WTC11 (cell line): Measurements from ENCODE around the gene RASAL2. TPM values are rescaled to one million over a fixed set of nuclear protein-coding genes. Genes with fewer than 3 reads are reported as not detected.

Experiments used
- ATAC-seq: fragments of 200-7000 bp; cut with Tn5 transposase; 2 replicates; pipeline ENCODE4 v1.10.0; 2021; ENCODE audit warnings: mild to moderate bottlenecking, moderate library complexity
- CTCF ChIA-PET: fragments of 300-600 bp; sonication (Branson Sonifier 250); formaldehyde crosslinking; loops from one replicate; lab custom pipeline; 2021; ENCODE audit warnings: antibody characterized with exemption; lab: Charles Lee
- POLR2A ChIA-PET: fragments of 350-600 bp; sonication (Branson Sonifier 250); formaldehyde crosslinking; loops from one replicate; lab custom pipeline; 2021; ENCODE audit warnings: antibody characterized with exemption; lab: Charles Lee
- DNase-seq: peaks from one replicate; pipeline ENCODE4 v3.0.0; 2021; ENCODE audit warnings: low spot score
- H3K27ac Mint-ChIP-seq: 2 replicates; pipeline ENCODE4 v1.8.0; 2021; ENCODE audit warnings: mixed read lengths
- H3K27me3 Mint-ChIP-seq: 2 replicates; pipeline ENCODE4 v1.8.0; 2021; ENCODE audit warnings: low read depth, mild to moderate bottlenecking, moderate library complexity, mixed read lengths
- H3K36me3 Mint-ChIP-seq: 2 replicates; pipeline ENCODE4 v1.8.0; 2021; ENCODE audit warnings: mixed read lengths
- H3K4me1 Mint-ChIP-seq: 2 replicates; pipeline ENCODE4 v1.8.0; 2022; ENCODE audit warnings: mixed read lengths
- H3K4me3 Mint-ChIP-seq: 2 replicates; pipeline ENCODE4 v1.8.0; 2021; ENCODE audit warnings: mild to moderate bottlenecking, moderate library complexity, mixed read lengths
- H3K9me3 Mint-ChIP-seq: 2 replicates; pipeline ENCODE4 v1.8.0; 2021; ENCODE audit warnings: mixed read lengths
- ATF2 ChIP-seq: sonication (generic); formaldehyde crosslinking; IDR thresholded peaks from 2 replicates; pipeline ENCODE4 v1.8.1; 2022; ENCODE audit warnings: low read depth, missing genetic modification reagents, borderline replicate concordance
- CBFB ChIP-seq: sonication (generic); formaldehyde crosslinking; IDR thresholded peaks from 2 replicates; pipeline ENCODE4 v1.8.1; 2022; ENCODE audit warnings: mild to moderate bottlenecking, low read depth, missing genetic modification reagents
- CDX4 ChIP-seq: fragments of 250-450 bp; sonication (Bioruptor Pico); IDR thresholded peaks from 2 replicates; pipeline ENCODE4 v1.9.0; 2021; ENCODE audit warnings: moderate library complexity, mild to moderate bottlenecking, inconsistent platforms, borderline replicate concordance
- CREB1 ChIP-seq: sonication (generic); formaldehyde crosslinking; IDR thresholded peaks from 2 replicates; pipeline ENCODE4 v1.8.0; 2023; ENCODE audit warnings: mild to moderate bottlenecking, missing genetic modification reagents
- E2F1 ChIP-seq: sonication (generic); formaldehyde crosslinking; IDR thresholded peaks from 2 replicates; pipeline ENCODE4 v1.8.0; 2022; ENCODE audit warnings: mild to moderate bottlenecking, missing genetic modification reagents
- EMX1 ChIP-seq: fragments of 250-450 bp; sonication (Bioruptor Pico); IDR thresholded peaks from 2 replicates; pipeline ENCODE4 v1.8.0; 2021; ENCODE audit warnings: mild to moderate bottlenecking
- ESRRA ChIP-seq: sonication (generic); formaldehyde crosslinking; IDR thresholded peaks from 2 replicates; pipeline ENCODE4 v1.8.1; 2022; ENCODE audit warnings: mild to moderate bottlenecking, missing genetic modification reagents, borderline replicate concordance
- FOXP4 ChIP-seq: sonication (generic); formaldehyde crosslinking; IDR thresholded peaks from 2 replicates; pipeline ENCODE4 v1.8.0; 2022; ENCODE audit warnings: mild to moderate bottlenecking, missing genetic modification reagents
- HMGA2 ChIP-seq: fragments of 250-450 bp; sonication (Bioruptor Pico); IDR thresholded peaks from 2 replicates; pipeline ENCODE4 v1.4.0; 2021; ENCODE audit warnings: mild to moderate bottlenecking, moderate library complexity
- OVOL2 ChIP-seq: fragments of 250-450 bp; sonication (Bioruptor Pico); IDR thresholded peaks from 2 replicates; pipeline ENCODE4 v1.9.0; 2021; ENCODE audit warnings: mild to moderate bottlenecking, borderline replicate concordance
- RORB ChIP-seq: fragments of 250-450 bp; sonication (Bioruptor Pico); IDR thresholded peaks from 2 replicates; pipeline ENCODE4 v1.9.0; 2021; ENCODE audit warnings: mild to moderate bottlenecking
- SMAD3 ChIP-seq: sonication (generic); formaldehyde crosslinking; IDR thresholded peaks from 2 replicates; pipeline ENCODE4 v1.8.0; 2022; ENCODE audit warnings: missing genetic modification reagents, mild to moderate bottlenecking, borderline replicate concordance
- STAT6 ChIP-seq: sonication (generic); formaldehyde crosslinking; conservative IDR thresholded peaks from 2 replicates; pipeline ENCODE4 v1.8.1; 2023; ENCODE audit warnings: mild to moderate bottlenecking, low read depth, missing genetic modification reagents, moderate library complexity
- TEAD4 ChIP-seq: sonication (generic); formaldehyde crosslinking; IDR thresholded peaks from 2 replicates; pipeline ENCODE4 v1.8.0; 2022; ENCODE audit warnings: mild to moderate bottlenecking, missing genetic modification reagents
- ZBTB43 ChIP-seq: sonication (generic); formaldehyde crosslinking; IDR thresholded peaks from 2 replicates; pipeline ENCODE4 v1.8.1; 2023; ENCODE audit warnings: mild to moderate bottlenecking, missing genetic modification reagents
- ZNF121 ChIP-seq: sonication (generic); formaldehyde crosslinking; IDR thresholded peaks from 2 replicates; pipeline ENCODE4 v1.8.0; 2023; ENCODE audit warnings: missing genetic modification reagents
- ZNF232 ChIP-seq: sonication (generic); formaldehyde crosslinking; IDR thresholded peaks from 2 replicates; pipeline ENCODE4 v1.8.0; 2022; ENCODE audit warnings: mild to moderate bottlenecking, missing genetic modification reagents
- ZNF512 ChIP-seq: sonication (generic); formaldehyde crosslinking; IDR thresholded peaks from 2 replicates; pipeline ENCODE4 v1.8.1; 2022; ENCODE audit warnings: missing genetic modification reagents, borderline replicate concordance
- ZNF671 ChIP-seq: fragments of 250-450 bp; sonication (Bioruptor Pico); IDR thresholded peaks from 2 replicates; pipeline ENCODE4 v1.8.0; 2021; ENCODE audit warnings: mild to moderate bottlenecking
- total RNA-seq: library from RNA; stranded (reverse); gene quantifications from 3 replicates; pipeline ENCODE4 v1.2.3, GENCODE V29; 2021

The RASAL2 gene
- total RNA-seq, 1 experiment from 2014 or later = 29.5 TPM

GRCh38 chr1:178301141-178301540, 207.2 kb downstream of the RASAL2 start:
- Mint-ChIP-seq H3K9me3 (peaks cover 7% of the 10 kb centered on the region), H3K4me1 (peaks cover 26% of the 10 kb centered on the region), H3K4me3 (no peak overlapping the region), H3K27me3 (no peaks in the 10 kb centered on the region), H3K27ac (no peak overlapping the region), H3K36me3 (peaks cover 7% of the 10 kb centered on the region)
- ATAC-seq = no peak
- ChIA-PET CTCF (interaction anchor here (0.6 to 2.4 kb wide), 9 partner anchors 11 to 349 kb away, joined by 4 to 40 read pairs (median 10); no protein-coding TSS in a partner anchor), POLR2A (no interaction called here)
- DNase-seq = no peak
- TF ChIP-seq CDX4 (CRISPR knock-in tag) = no peak
- TF ChIP-seq ZBTB43 (CRISPR knock-in tag) = no peak
- no peak for TF ChIP-seq ATF2 (CRISPR knock-in tag)
- no peak for TF ChIP-seq ZNF512 (CRISPR knock-in tag)
- TF ChIP-seq SMAD3 = no peak
- TF ChIP-seq ESRRA (CRISPR knock-in tag) = no peak
- no peak for TF ChIP-seq E2F1 (CRISPR knock-in tag)
- no peak for TF ChIP-seq ZNF121 (CRISPR knock-in tag)
- TF ChIP-seq EMX1 (CRISPR knock-in tag) = no peak
- TF ChIP-seq CREB1 = no peak
- no peak for TF ChIP-seq ZNF671 (CRISPR knock-in tag)

GRCh38 chr1:178307264-178307663, 213.4 kb downstream of the RASAL2 start:
- CTCF ChIA-PET = no interaction called here
- TF ChIP-seq RORB (CRISPR knock-in tag) = no peak
- no peak for TF ChIP-seq STAT6 (CRISPR knock-in tag)
- TF ChIP-seq OVOL2 = no peak
- TF ChIP-seq CBFB = no peak
- TF ChIP-seq HMGA2 (CRISPR knock-in tag) = no peak
- no peak for TF ChIP-seq ZNF232 (CRISPR knock-in tag)
- TF ChIP-seq TEAD4 (CRISPR knock-in tag) = no peak
- no peak for TF ChIP-seq FOXP4
- ATAC-seq = no peak

More at GRCh38 chr1:178307264-178307663, 213.4 kb downstream of the RASAL2 start:
- POLR2A ChIA-PET = no interaction called here
- Mint-ChIP-seq H3K9me3 (peaks cover 7% of the 10 kb centered on the region), H3K4me3 (no peak overlapping the region), H3K36me3 (peaks cover 7% of the 10 kb centered on the region), H3K27ac (no peak overlapping the region), H3K27me3 (no peaks in the 10 kb centered on the region), H3K4me1 (peaks cover 28% of the 10 kb centered on the region)
- DNase-seq = no peak
